A549 (cell line): Measurements from ENCODE around the gene TEX264. TPM values are rescaled to one million over a fixed set of nuclear protein-coding genes. Genes with fewer than 3 reads are reported as not detected.

Experiments
- ATAC-seq, 2 experiments: fragments of 200-7000 bp in 1 of 2; fragments of >200 bp in 1 of 2; cut with Nextera tagmentation in 1 of 2; cut with Tn5 transposase in 1 of 2; 3 replicates each; pipeline versions ENCODE4 v1.8.0 to v1.9.1; 2018 to 2020; ENCODE audit warnings: mild to moderate bottlenecking in 1 of 2, moderate library complexity in 1 of 2
- CTCF ChIA-PET: fragments of 300-600 bp; sonication (Branson Sonifier 250); formaldehyde crosslinking; extraction: SDS; loops from one replicate; lab custom pipeline; 2021; ENCODE audit warnings: antibody characterized with exemption, inconsistent platforms; lab: Yijun Ruan, JAX
- POLR2A ChIA-PET: fragments of 350-600 bp; formaldehyde crosslinking; extraction: SDS; loops from one replicate; lab custom pipeline; 2021; ENCODE audit warnings: antibody characterized with exemption, inconsistent platforms; lab: Yijun Ruan, JAX
- DNase-seq, 2 experiments: peaks; one replicate each; pipeline versions ENCODE4 v3.0.0 to v3.0.0-alpha.2; 2011 to 2016; ENCODE audit warnings: low read depth in 1 of 2, low spot score in 1 of 2
- FAIRE-seq: peaks from 2 replicates; lab custom pipeline; 2011; peaks lifted over from hg19 to GRCh38; lab: Jason Lieb, UNC
- H3K27ac ChIP-seq, 2 experiments: fragments of >200 bp; sonication (Bioruptor Twin); formaldehyde crosslinking; 3 replicates each; pipeline ENCODE4 v1.5.1; 2016 to 2017
- H3K4me1 ChIP-seq: fragments of >200 bp; sonication (Bioruptor Twin); formaldehyde crosslinking; 3 replicates; pipeline ENCODE4 v1.6.1; 2016
- H3K4me2 ChIP-seq: fragments of >200 bp; sonication (Bioruptor Twin); formaldehyde crosslinking; 3 replicates; pipeline ENCODE4 v1.6.1; 2016
- H3K4me3 ChIP-seq: fragments of >200 bp; sonication (Bioruptor Twin); formaldehyde crosslinking; 3 replicates; pipeline ENCODE4 v1.5.1; 2016
- H3K9me3 ChIP-seq: fragments of >200 bp; sonication (Bioruptor Twin); formaldehyde crosslinking; 3 replicates; pipeline ENCODE4 v1.6.1; 2016
- CBX2 ChIP-seq: fragments of 200-600 bp; sonication (generic); IDR thresholded peaks from 2 replicates; pipeline ENCODE4 v1.6.1; 2016; ENCODE audit warnings: low read depth, mild to moderate bottlenecking, borderline replicate concordance
- CHD2 ChIP-seq: fragments of 150-350 bp; IDR thresholded peaks from 2 replicates; pipeline ENCODE4 v1.6.1; 2014; ENCODE audit warnings: low read length; ENCODE audit not compliant: partially characterized antibody
- CHD4 ChIP-seq: fragments of 200-600 bp; sonication (generic); IDR thresholded peaks from 2 replicates; pipeline ENCODE4 v1.6.1; 2016; ENCODE audit warnings: antibody characterized with exemption, mild to moderate bottlenecking, borderline replicate concordance
- CTCF ChIP-seq: fragments of >200 bp; sonication (Bioruptor Twin); formaldehyde crosslinking; IDR thresholded peaks from 3 replicates; pipeline ENCODE4 v1.5.1; 2016
- EHF ChIP-seq: fragments of 250-450 bp; sonication (Bioruptor Pico); IDR thresholded peaks from 2 replicates; pipeline ENCODE4 v1.5.0; 2020; ENCODE audit warnings: mild to moderate bottlenecking
- FOXS1 ChIP-seq: fragments of 250-450 bp; sonication (Bioruptor Pico); IDR thresholded peaks from 2 replicates; pipeline ENCODE4 v1.5.0; 2020; ENCODE audit warnings: mild to moderate bottlenecking, moderate library complexity
- HES2 ChIP-seq: fragments of >200 bp; sonication (Bioruptor Twin); formaldehyde crosslinking; IDR thresholded peaks from 2 replicates; pipeline ENCODE4 v1.6.1; 2016
- HMGXB4 ChIP-seq: fragments of 250-450 bp; sonication (Bioruptor Pico); IDR thresholded peaks from 2 replicates; pipeline ENCODE4 v1.5.0; 2021; ENCODE audit warnings: mild to moderate bottlenecking, moderate library complexity, borderline replicate concordance
- HOXA7 ChIP-seq: fragments of 250-450 bp; sonication (Bioruptor Pico); IDR thresholded peaks from 2 replicates; pipeline ENCODE4 v1.5.0; 2020; ENCODE audit warnings: mild to moderate bottlenecking, moderate library complexity
- JUN ChIP-seq, 2 experiments: fragments of >200 bp; sonication (Bioruptor Twin); formaldehyde crosslinking; IDR thresholded peaks; 2 replicates in 1 of 2; 3 replicates in 1 of 2; pipeline ENCODE4 v1.6.1; 2016 to 2017
- KDM5A ChIP-seq: fragments of 200-600 bp; sonication (generic); IDR thresholded peaks from 2 replicates; pipeline ENCODE4 v1.6.1; 2016; ENCODE audit warnings: antibody characterized with exemption, mild to moderate bottlenecking
- MAFK ChIP-seq: fragments of 450-650 bp; IDR thresholded peaks from 2 replicates; pipeline ENCODE4 v1.6.1; 2014; ENCODE audit not compliant: partially characterized antibody
- MAX ChIP-seq: IDR thresholded peaks from 2 replicates; pipeline ENCODE4 v1.6.1; 2012
- MYC ChIP-seq: IDR thresholded peaks from 2 replicates; pipeline ENCODE4 v1.6.1; 2012; ENCODE audit warnings: mild to moderate bottlenecking, inconsistent platforms, low read length, improper control_type of control experiment, borderline replicate concordance
- NR3C1 ChIP-seq: fragments of >200 bp; sonication (Bioruptor Twin); formaldehyde crosslinking; IDR thresholded peaks from 3 replicates; pipeline ENCODE4 v1.6.1; 2017
- PBX3 ChIP-seq: IDR thresholded peaks from 2 replicates; pipeline ENCODE4 v1.6.1; 2012
- RAD21 ChIP-seq, 2 experiments: fragments of >200 bp in 1 of 2; sonication (Bioruptor Twin) in 1 of 2; formaldehyde crosslinking in 1 of 2; IDR thresholded peaks in 1 of 2; conservative IDR thresholded peaks in 1 of 2; 2 replicates in 1 of 2; 3 replicates in 1 of 2; pipeline ENCODE4 v1.6.1; 2012 to 2018; ENCODE audit warnings: inconsistent platforms in 1 of 2
- RFX5 ChIP-seq: fragments of 450-650 bp; IDR thresholded peaks from 2 replicates; pipeline ENCODE4 v1.7.1; 2014; ENCODE audit warnings: antibody characterized with exemption, mild to moderate bottlenecking, moderate library complexity
- ZFP36 ChIP-seq: fragments of 450-650 bp; IDR thresholded peaks from 2 replicates; pipeline ENCODE4 v1.6.1; 2014; ENCODE audit warnings: borderline replicate concordance; ENCODE audit not compliant: partially characterized antibody
- ZNF302 ChIP-seq: fragments of 250-450 bp; sonication (Bioruptor Pico); IDR thresholded peaks from 2 replicates; pipeline ENCODE4 v1.9.0; 2021; ENCODE audit warnings: inconsistent platforms, mild to moderate bottlenecking, moderate library complexity
- WGBS: methylation state at CpG from one replicate; pipeline ENCODE4 v1.1.6; 2017; ENCODE audit errors: missing lambda C conversion rate; 5-methylcytosine and 5-hydroxymethylcytosine counted together
- polyA plus RNA-seq, 4 experiments: library from polyadenylated mRNA; depleted of rRNA in 3 of 4; stranded (reverse); fragments of >200 nt; fragmentation: RNase III in 1 of 4; extraction: RNeasy Plus Mini Kit Qiagen cat#74134 plus additional on column Dnase treatment in 1 of 4; gene quantifications; 2 replicates in 3 of 4; 3 replicates in 1 of 4; pipeline ENCODE4 v1.2.3, GENCODE V29; 2011 to 2017

Gene TEX264
- polyA plus RNA-seq, 2 of the 4 experiments (the other 2 are of a cell fraction): 47.9 to 54.7 TPM

- ATAC-seq (no peak), FAIRE-seq (no peak), DNase-seq (no peak)
- ChIA-PET CTCF (interaction anchor here (1.0 to 2.3 kb wide), 3 partner anchors 19 to 160 kb away, joined by 3 to 10 read pairs (median 4); no protein-coding TSS in a partner anchor), POLR2A (no interaction called here)
- 70% methylated on average over 2 of the region's 14 CpGs for WGBS
- Histone ChIP-seq H3K4me1 (no peaks in the 10 kb centered on the region), H3K27ac (no peak overlapping the region), H3K9me3 (no peaks in the 10 kb centered on the region), H3K4me2 (no peak overlapping the region), H3K4me3 (no peak overlapping the region)
- no peak for TF ChIP-seq MAFK
- no peak for TF ChIP-seq CHD2
- TF ChIP-seq ZFP36: no peak
- TF ChIP-seq MAX: no peak
- TF ChIP-seq JUN (IDR thresholded peaks at IDR 0.05): no peak
- TF ChIP-seq ZNF302 (CRISPR knock-in tag): no peak
- no peak for TF ChIP-seq HES2
- no peak for TF ChIP-seq MYC
- TF ChIP-seq CHD4: no peak
- no peak for TF ChIP-seq EHF (CRISPR knock-in tag)
These were observed 8.6 kb upstream of the TEX264 start for GRCh38 chr3:51662456-51662855.

GRCh38 chr3:51668756-51669155, 2.3 kb upstream of the TEX264 start:
- DNase-seq (no peak), FAIRE-seq (no peak), ATAC-seq (no peak)
- Histone ChIP-seq H3K9me3 (no peaks in the 10 kb centered on the region), H3K4me1 (peaks cover 18% of the 10 kb centered on the region), H3K27ac (peak overlapping the region; percentile 41 to 63; a peak in 2 of 6 replicates), H3K4me3 (no peak overlapping the region), H3K4me2 (0 out of 3 replicates have a peak overlapping the region, but pooled peaks have one; percentile 24)
- TF ChIP-seq HOXA7 (CRISPR knock-in tag) (no peak), FOXS1 (no peak), CTCF (no peak), RFX5 (no peak), CBX2 (no peak), PBX3 (no peak), KDM5A (no peak), RAD21 (conservative IDR thresholded peaks at IDR 0.05 in 1 of 2, IDR thresholded peaks at IDR 0.05 in 1 of 2) (no peak), NR3C1 (no peak), HMGXB4 (CRISPR knock-in tag) (no peak), EHF (CRISPR knock-in tag) (no peak)
- POLR2A ChIA-PET: no interaction called here
- 92% methylated on average over 1 of the region's 1 CpG for WGBS
- CTCF ChIA-PET: interaction anchor here (0.7 to 7.4 kb wide), 22 partner anchors 9 to 388 kb away, joined by 3 to 83 read pairs (median 4); partner anchors contain the start of genes DCAF1, DUSP7 and RAD54L2
